ENCODE results near the gene DENND5B. TPM values are rescaled to one million over a fixed set of nuclear protein-coding genes. Genes with fewer than 3 reads are reported as not detected.
A peak's percentile ranks its signal among the peaks of the same experiment; 100 is the strongest.

Gene DENND5B
- polyA plus RNA-seq, 2 of the 4 experiments (the other 2 are of a cell fraction), result 15.5 to 55.2 TPM

GRCh38 chr12:31583878-31584277, 7.1 kb downstream of the DENND5B start:
- Histone ChIP-seq H3K4me1 (peaks cover 72% of the 10 kb centered on the region), H3K4me3 (no peak overlapping the region), H3K4me2 (peak overlapping the region; percentile 67; the same call in 1 of the 3 replicates), H3K27ac (peak overlapping the region in 1 of 2 experiments; percentile 77; a peak in 3 of 6 replicates), H3K9me3 (no peaks in the 10 kb centered on the region)
- WGBS (ENCODE audit: missing lambda C conversion rate), result 77% methylated on average over 2 of the region's 2 CpGs
- no peak for FAIRE-seq
- no peak for ATAC-seq
- no peak for TF ChIP-seq ZFP36 (IDR thresholded peaks at IDR 0.05; ENCODE audit: borderline replicate concordance, partially characterized antibody)
- TF ChIP-seq ATOH8 (CRISPR knock-in tag; IDR thresholded peaks at IDR 0.05; ENCODE audit: low read depth), result no peak
- TF ChIP-seq BHLHE40 (IDR thresholded peaks at IDR 0.05; ENCODE audit: low read depth, low read length), result no peak
- TF ChIP-seq HOXB5 (CRISPR knock-in tag; IDR thresholded peaks at IDR 0.05), result no peak
- CTCF ChIA-PET, result interaction anchor here (1.7 to 3.0 kb wide), 3 partner anchors 12 to 181 kb away, joined by 4 to 8 read pairs (median 6); no protein-coding TSS in a partner anchor
- POLR2A ChIA-PET, result interaction anchor here (1.0 kb wide), 1 partner anchor 10 kb away, joined by 3 read pairs; no protein-coding TSS in a partner anchor
- DNase-seq (ENCODE audit: low read depth in 1 of 2, low spot score in 1 of 2), result no peak

GRCh38 chr12:31582155-31582554, 8.8 kb downstream of the DENND5B start:
- H3K4me1 ChIP-seq, result peaks cover 72% of the 10 kb centered on the region
- WGBS (ENCODE audit: missing lambda C conversion rate), result 53% methylated on average over 3 of the region's 3 CpGs
- POLR2A ChIA-PET, result no interaction called here
- DNase-seq (ENCODE audit: low read depth in 1 of 2, low spot score in 1 of 2), result no peak
- H3K27ac ChIP-seq, result 0 out of 6 replicates have a peak overlapping the region, but pooled peaks of 1 of the 2 experiments have one; percentile 19
- CTCF ChIA-PET, result interaction anchor here (1.1 kb wide), 1 partner anchor 178 kb away, joined by 3 read pairs; no protein-coding TSS in a partner anchor
- no peak for FAIRE-seq
- no peak for TF ChIP-seq FOSL2 (IDR thresholded peaks at IDR 0.05)
- 0 out of 2 replicates have a peak, but pooled peaks have one; percentile 8 for TF ChIP-seq FOSL2 (CRISPR knock-in tag; IDR thresholded peaks at IDR 0.05)
- no peak for TF ChIP-seq SMC3 (IDR thresholded peaks at IDR 0.05)
- H3K4me2 ChIP-seq, result peak overlapping the region; percentile 12
- H3K9me3 ChIP-seq, result no peaks in the 10 kb centered on the region
- ATAC-seq, result peak in 1 of 2 experiments; percentile 47; a peak in 3 of 6 replicates
- no peak overlapping the region for H3K4me3 ChIP-seq

- FAIRE-seq, result no peak
- no peak for TF ChIP-seq ZFP36 (IDR thresholded peaks at IDR 0.05; ENCODE audit: borderline replicate concordance, partially characterized antibody)
- no peak for TF ChIP-seq HMGXB4 (CRISPR knock-in tag; IDR thresholded peaks at IDR 0.05; ENCODE audit: borderline replicate concordance)
- no peak for TF ChIP-seq JUN (IDR thresholded peaks at IDR 0.05)
- no peak for TF ChIP-seq MAZ (IDR thresholded peaks at IDR 0.05; ENCODE audit: borderline replicate concordance, low read depth, low read length)
- no peak for TF ChIP-seq EHF (CRISPR knock-in tag; IDR thresholded peaks at IDR 0.05)
- no peak for TF ChIP-seq CBX8 (IDR thresholded peaks at IDR 0.05)
- TF ChIP-seq CEBPB (IDR thresholded peaks at IDR 0.05), result no peak
- no peak for TF ChIP-seq RARB (CRISPR knock-in tag; IDR thresholded peaks at IDR 0.05)
- TF ChIP-seq ZC3H11A (IDR thresholded peaks at IDR 0.05), result no peak
- TF ChIP-seq HDAC2 (IDR thresholded peaks at IDR 0.05), result no peak
- TF ChIP-seq HOXB13 (CRISPR knock-in tag; IDR thresholded peaks at IDR 0.05; ENCODE audit: low read depth), result no peak
- TF ChIP-seq FOSL2 (IDR thresholded peaks at IDR 0.05), result no peak
- no peak for TF ChIP-seq FOSL2 (CRISPR knock-in tag; IDR thresholded peaks at IDR 0.05)
- no peak for DNase-seq (ENCODE audit: low read depth in 1 of 2, low spot score in 1 of 2)
- H3K9me3 ChIP-seq, result no peaks in the 10 kb centered on the region
- H3K4me2 ChIP-seq, result peak overlapping the region; percentile 54
- peak overlapping the region in 1 of 2 experiments; percentile 42; a peak in 2 of 6 replicates for H3K27ac ChIP-seq
- ChIA-PET POLR2A (interaction anchor here (1.5 kb wide), 1 partner anchor 12 kb away, joined by 6 read pairs; the partner anchor contains the start of gene DENND5B), CTCF (interaction anchor here (0.6 to 1.5 kb wide), 3 partner anchors 10 to 175 kb away, joined by 3 to 4 read pairs (median 4); no protein-coding TSS in a partner anchor)
- peaks cover 59% of the 10 kb centered on the region for H3K4me1 ChIP-seq
- H3K4me3 ChIP-seq, result no peak overlapping the region
- ATAC-seq, result peak in 1 of 2 experiments; percentile 47; a peak in 3 of 6 replicates
- 51% methylated on average over 2 of the region's 2 CpGs for WGBS (ENCODE audit: missing lambda C conversion rate)
Observed at GRCh38 chr12:31578632-31579031, 12.3 kb downstream of the DENND5B start.

Data from A549 (cell line).